ENCODE data around the gene NR5A1.

The NR5A1 gene

DNA sequence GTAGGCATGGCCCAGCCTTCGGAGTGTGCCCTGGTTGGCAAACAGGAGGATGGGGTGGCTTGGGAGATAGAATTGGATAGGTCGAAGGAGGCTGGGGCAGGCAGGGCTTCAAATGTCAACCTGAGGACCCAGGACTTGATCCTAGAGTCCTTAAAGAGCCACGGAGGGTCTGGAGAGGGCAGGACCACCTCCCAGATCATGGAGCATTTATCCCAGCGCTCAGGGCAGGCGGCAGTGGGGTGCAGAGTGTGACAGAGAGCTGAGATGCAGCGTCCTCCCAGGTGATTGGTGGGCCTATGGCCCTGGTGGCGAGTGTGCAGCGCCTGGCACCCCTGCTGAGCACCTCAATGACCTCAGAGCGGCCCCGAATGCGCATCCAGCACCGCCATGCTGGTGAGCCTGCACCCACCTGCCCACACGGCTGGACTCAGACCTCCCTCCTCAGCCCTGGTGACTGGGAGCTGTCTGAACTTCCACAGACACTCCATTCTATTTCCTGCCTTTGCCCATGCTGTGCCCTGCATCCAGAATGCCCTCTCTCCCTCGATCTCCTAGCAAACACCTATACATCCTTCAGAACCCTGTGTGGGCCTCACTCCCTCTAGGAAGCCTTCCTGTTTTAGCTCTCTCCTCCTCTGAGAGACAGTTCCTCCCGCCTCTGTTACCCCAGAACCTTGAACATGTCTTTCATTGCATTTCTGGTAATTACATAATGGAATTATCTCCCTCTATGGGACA, 50.7 kb downstream of the NR5A1 start:
- no peak for DNase-seq

DNA sequence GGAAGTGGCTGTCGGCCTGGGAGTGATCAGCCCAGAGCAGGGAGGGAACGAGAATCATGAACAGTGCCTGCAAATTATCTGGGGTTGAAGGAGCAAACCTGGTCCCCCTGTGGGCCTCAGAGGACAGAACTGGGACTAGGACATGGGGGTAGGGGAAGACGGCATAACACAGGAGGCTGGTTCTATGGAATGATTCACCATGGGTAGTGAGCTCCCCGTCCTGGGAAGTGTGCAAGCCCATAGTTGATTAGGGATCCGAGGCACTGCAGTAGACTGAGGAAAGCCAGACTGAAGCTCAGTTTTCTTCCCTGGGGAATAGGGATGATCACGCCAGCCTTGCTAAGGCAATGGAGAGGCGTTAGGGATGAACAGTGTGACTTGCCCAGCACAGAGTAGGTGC, 51.4 kb downstream of the NR5A1 start:
- no peak for DNase-seq

DNA sequence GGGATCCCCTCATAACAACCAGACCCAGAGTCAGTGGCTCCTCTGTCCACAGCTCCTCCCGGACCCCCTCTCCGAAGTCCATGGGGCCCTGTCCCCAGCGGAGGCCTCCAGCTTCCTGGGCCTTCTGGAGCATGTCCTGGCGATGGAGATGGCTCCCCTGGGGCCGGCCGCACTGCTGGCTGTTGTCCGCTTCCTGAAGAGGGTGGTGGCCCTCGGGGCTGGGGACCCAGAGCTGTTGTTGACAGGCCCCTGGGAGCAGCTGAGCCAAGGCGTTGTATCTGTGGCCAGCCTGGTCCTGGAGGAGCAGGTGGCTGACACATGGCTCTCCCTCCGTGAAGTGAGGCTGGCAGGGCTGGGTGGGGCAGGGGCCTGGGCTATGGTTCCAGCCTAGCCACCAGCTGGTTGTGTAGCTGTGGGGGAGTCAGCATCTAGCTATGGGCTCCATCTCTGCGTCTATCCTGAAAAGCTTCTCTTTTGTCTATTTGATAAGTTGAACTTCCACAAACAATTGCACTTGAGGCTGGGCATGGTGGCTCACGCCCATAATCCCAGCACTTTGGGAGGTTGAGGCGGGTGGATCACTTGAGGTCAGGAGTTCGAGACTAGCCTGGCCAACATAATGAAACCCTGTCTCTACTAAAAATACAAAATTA, 52.3 kb downstream of the NR5A1 start:
- no peak for DNase-seq

DNA sequence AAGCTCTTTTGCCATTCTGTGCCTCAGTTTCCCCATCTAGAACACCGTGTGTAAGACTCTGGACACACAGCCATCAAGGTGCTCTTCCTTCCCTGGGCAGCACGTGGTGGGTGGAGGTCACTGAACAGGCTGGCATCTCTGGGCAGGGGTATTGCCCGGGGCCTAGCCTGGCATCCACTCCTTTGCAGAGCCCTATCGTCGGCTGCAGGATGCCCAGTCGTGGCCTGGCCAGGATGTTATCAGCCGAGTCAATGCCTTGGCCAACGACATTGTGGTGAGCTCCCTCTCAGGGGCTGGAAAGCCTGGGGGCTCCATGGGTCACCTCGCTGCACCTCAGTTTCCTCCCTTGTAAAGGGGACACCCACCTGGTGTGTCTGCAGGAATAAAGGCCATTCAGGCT, 52.9 kb downstream of the NR5A1 start:
- no peak for DNase-seq

DNA sequence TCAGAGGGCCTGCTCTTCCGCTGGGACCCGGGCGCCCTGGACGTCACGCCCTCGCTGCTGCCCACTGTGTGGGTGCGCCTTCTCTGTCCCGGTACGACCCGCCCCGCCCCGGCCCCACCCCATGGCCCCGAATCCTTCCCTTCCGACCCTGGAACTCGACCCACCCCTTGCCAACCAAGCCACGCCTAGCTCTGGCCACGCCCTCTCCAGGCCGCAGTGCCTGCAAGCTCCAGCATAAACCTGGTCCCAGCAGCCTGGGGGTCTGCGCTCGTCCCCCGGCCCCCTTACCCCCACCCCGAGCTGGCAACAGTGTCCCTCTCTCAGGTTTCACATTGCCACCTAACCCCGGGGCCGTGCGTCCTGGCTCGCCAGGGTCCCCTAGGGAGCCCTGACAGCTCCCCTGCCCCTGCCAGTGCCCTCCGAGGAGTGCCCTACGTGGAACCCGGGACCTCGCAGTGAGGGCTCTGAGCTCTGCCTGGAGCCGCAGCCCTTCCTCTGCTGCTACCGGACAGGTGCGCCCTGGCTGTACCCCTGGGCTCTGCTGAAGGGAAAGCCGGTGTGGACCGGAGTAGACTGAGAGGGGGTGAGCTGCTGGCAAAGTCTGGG, 53.5 kb downstream of the NR5A1 start:
- DNase-seq, result no peak

DNA sequence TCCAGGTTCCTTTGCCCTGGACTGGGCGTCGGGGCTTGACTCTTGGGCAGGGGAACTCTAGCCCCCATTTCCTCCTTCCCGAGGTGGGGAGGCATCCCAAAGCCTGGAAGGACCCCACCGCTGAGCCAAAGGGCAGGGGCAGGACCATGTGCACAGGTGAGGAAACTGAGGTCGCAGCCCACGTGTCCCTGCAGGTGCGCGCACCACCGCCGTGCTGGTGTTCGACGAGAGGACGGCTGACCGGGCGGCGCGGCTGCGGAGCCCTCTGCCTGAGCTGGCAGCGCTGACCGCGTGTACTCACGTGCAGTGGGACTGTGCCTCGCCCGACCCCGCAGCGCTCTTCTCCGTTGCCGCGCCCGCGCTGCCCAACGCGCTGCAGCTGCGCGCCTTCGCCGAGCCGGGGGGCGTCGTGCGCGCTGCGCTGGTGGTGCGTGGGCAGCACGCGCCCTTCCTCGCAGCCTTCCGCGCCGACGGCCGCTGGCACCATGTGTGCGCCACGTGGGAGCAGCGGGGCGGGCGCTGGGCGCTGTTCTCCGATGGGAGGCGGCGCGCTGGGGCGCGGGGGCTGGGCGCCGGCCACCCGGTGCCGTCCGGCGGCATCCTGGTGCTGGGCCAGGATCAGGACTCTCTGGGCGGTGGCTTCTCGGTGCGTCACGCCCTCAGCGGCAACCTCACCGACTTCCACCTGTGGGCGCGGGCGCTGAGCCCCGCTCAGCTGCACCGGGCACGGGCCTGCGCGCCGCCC, 54.2 kb downstream of the NR5A1 start:
- no peak for DNase-seq

DNA sequence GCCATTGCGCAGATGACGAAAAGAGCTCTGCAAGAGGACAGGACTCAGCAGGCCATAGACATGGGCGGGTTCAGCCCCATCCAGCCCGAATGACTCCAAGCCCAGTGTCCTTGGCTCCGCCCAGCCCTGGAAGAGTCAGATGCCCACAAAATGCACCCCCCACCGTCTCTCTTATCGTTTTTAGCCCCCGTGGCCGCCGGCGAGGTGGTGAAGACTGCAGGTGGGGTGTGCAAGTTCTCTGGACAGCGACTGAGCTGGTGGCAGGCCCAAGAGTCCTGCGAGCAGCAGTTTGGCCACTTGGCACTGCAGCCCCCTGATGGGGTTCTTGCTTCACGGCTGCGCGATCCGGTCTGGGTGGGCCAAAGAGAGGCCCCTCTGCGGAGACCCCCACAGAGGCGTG, 54.9 kb downstream of the NR5A1 start:
- DNase-seq, result no peak

DNA sequence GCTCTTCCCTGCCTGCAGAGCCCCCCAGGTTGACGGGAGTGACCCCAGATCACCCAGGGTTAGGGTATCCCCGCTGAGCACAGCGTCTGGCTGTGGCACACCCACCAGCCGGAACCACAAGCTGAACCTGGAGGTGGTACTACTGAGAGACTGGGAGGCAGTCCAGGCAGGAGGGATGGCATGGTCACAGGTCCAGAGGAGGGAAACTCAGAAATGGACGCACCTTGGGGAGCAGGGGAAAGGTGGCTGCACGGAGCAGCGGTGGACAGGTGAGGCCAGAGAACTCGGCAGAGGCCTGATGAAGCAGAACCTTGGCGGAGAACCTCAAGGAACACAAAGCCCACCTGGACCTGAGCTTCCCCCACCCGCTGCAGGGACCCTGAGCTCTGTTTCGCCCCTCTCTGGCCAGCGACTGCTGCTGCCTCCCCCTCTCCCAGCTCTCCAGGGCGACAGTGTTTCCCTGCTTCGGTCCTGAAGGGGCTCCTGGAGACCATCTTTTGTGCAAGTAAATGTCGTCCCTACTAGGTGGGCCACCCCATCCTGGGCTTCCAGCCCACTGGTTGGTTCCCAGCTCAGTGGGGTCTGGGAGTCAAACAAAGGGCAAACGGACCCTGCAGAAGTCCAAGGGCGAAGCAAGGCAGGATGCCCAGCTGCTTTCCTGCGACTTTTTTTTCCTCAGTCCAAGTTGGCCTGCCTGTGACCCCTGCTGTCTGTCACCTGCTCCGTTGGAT, 56.1 kb downstream of the NR5A1 start:
- DNase-seq, result no peak

DNA sequence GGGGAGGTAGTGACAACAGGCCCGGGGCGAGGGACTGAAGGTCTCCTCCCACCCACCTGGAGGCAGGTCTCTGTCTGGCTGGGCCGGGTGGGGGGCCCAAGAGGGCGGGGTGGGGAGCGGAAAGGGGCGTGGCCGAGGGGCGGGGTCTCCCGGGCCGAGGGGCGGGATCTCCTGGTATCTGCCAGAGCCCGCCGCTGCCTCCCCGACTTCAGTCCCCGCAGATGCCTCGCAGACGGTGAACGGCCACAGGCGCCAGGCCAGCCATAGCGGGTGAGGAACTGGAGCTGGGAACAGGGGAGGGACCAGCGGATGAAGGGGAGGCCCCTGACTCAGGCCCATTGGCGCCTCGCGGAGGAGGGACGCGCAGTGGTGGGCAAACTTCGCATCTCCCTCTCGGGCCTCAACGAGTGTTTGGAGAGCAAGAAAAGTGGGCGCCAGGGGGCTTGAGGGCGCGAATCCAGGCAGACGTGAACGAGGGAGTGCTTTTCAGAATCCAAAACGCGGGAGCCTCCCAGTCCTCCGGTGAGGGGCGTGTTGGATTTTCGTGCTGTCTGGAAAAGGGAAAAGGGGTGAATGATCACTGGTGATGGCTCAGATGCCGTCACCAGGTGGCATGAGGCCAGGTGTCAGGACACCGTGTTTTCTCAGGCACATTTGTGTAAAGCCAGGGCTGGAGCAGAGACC, 56.8 kb downstream of the NR5A1 start, which contains the start of gene ADGRD2:
ADGRD2 (plus strand) TSS at position 211 of the 684 bp plus-strand sequence. CDS start 1,216 bp downstream, outside the sequence.
- DNase-seq, result no peak

DNA sequence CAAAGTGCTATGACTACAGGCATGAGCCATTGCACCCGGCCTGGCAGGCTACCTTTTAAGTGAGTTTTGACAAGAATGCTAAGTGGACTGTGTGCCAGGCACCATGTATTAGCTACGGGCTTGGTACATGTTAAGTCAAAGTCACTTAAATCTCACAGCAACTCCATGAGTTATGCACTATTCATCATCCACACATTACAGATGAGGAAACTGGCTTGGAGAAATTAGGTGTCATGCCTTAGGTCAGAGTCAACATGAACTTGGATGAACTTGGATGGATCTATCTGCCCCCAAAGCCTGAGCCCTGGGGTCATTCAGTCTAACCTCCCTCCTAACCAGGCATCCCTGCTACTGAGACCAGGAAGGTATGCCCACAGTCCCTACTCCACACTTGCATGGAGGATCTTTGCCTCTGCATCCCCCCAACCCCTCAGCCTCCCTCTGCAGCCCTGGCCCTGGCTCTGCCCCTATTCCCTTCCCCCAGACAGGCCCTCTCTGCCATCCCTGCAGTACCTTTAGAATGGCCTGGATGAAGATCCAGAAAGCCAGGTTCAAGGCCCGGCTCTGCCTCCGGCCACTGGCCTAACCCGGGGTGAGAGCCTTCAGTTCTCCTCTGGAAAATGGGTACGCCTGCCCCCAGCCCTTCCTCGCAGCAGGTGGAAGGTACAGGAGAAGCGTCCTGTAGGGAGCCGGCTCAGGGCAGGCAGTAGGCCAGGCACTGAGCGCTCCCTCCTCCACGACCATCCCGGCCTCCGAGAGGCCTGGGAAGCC, 57.6 kb downstream of the NR5A1 start:
- DNase-seq, result no peak

DNA sequence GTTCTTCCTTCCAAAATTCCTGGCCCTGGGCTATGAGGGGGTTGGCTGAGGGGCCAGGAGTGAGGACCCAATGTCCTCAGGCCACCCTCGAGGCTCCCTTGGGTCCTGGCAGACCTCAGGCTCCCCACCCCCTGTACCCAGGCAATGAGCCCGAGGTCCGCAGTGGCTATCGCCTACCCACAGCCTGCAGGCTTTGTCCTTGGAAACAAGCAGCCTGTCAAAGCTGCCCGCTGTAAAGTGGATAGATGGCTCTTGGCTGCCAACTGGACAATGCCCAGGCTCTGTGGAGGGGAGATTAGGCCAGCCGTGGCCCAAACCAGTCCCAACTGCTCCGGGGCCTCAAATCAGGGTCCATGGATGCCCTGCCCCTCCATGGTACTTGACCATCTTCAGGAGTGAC, 59.2 kb downstream of the NR5A1 start:
- DNase-seq, result no peak

DNA sequence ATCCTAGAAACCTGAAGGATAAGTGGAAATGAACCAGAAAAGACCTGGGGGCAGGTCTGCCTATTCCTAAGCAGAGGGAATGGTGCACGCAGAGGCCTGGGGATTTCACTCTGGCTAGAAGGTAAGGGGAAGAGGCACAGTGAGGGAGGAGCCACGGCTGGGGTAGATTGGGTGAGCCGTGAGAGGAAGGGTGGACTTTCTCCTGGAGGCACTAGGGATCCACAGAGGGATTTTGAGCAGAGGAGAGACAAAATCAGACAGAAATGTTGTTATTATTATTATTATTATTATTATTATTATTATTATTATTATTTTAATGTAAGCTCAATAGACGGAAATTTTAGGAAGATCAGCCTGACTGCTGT, 59.9 kb downstream of the NR5A1 start:
- no peak for DNase-seq

DNA sequence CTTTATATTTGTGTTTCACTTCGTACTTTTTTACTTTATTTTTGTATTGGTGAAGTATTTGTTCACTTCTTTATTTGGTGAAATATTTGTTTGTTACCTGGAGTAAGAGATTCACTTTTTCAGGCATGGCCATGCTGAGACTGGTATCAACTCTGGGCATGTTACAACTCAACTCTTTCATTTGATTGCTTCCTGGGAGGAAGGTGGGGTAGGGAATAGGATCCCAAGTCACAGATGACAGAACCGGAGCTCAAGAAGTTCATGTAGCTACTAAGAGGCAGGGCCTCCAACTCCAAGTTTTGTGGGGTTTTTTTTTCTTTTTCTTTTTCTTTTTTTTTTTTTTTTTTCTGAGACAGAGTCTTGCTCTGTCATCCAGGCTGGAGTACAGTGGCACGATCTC, 63.0 kb downstream of the NR5A1 start:
- DNase-seq, result no peak

DNA sequence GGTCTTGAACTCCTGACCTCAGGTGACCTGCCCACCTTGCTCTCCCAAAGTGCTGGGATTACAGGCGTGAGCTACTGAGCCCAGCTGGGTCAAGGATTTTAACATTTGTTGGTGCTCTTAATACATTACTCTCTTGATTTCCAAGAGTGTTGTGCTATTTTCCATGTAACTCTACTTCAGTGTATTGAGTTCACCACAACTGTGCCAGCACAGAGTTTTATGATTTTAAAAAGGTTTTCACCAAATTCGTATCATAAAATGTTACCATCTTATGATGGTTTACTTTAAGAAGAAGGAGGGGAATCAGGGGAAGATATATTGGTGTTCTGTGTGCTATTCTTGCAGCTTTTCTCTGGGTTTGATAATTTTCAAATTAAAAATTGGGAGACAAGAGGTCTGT, 63.6 kb downstream of the NR5A1 start:
- no peak for DNase-seq

DNA sequence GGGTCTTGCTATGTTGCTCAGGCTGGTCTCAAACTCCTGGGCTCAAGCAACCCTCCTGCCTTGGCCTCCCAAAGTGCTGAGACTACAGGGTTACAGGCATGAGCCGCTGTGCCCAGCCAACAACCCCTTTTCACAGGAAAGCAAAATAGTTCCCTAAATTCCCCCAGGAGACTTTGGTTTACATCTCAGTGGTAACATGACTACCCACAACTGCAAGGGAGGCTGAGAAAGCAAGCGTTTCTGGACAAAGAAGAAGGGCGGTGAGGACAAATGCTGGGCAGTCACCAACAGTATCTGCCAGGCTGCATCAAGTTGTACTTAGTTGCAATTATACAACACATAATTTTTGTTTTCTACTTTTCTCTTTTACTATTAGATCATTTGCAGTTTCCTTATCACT, 64.4 kb downstream of the NR5A1 start:
- DNase-seq, result no peak

DNA sequence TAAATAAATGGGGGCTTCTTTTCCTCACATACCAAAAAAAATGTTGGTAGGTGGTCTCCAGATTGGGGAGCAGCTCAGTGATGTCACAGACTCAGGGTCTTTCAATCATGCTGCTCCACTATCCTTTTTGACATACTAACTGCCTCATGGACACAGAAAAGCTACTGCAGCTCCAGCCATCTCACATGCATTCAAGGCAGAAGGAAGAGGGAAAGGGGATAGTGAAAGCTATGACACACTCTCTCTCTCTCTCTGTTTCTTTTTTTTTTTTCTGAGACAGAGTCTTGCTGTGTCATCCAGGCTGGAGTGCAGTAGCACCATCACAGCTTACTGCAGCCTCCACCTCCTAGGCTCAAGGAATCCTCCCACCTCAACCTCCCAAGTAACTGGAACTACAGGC, 64.8 kb downstream of the NR5A1 start:
- no peak for DNase-seq

DNA sequence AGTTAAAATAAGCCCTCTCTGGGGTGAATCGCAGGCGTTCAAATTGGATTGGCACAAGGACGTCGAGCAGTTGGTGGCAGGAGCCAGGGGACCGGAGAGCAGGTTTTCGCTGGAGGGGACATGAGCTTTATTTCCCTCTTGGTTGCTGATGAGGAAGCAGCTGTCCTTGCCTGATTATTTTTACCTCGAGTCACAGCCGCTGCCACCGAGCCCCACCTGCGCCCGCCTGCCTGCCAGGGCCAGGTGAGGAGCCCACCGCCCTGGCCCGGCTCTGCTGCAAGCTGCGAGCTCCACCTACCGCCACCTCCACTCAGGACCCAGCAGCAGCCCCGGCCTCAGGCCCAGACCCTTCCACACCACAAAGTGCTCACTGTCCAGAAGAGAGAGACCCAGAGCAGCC, 65.9 kb downstream of the NR5A1 start:
- DNase-seq, result no peak

DNA sequence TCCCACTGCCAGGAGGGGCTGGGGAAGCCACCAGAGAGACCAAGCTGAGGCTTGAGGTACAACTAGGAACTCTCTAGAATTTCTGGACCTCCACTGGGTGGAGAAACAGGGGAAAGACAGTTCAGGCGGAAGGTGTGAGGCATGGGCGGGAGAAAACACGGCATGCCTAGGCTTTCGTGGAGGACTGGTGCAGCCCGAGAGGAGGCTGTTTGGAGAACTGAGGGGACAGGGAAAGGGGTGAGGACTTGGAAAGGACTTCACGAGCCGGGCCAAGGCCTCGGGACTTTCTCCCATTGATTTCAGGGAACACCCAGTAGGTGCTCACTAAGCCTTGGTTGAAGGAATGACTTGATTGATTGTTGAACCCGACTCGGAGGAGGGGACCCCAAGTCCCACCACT, 66.4 kb downstream of the NR5A1 start:
- DNase-seq, result no peak

DNA sequence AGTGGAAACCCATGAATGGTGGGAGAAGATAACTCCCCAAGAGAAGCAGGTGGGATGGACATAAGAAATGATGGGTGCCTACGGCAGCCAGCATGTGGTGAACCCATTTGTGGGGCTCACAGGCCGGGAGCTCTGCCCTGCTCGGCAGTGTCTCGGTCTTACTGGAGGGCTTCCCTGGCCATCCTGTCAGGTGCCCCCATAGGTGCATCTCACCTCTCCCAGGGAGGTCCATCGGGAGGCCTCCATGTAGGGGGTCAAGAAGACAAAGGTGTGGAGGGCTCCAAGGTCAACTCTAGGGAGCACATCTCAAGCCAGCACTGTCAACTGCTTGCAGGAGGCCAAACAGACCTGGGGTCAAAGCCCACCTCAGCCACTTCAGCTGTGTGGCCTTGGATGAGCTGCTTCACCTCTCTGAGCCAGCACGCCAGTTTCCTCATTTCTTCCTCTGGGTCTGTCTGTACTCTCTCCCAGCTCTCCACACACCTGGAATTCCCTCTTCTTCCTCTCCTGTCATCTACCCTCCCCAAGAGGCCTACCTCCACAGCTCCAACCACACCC, 67.4 kb downstream of the NR5A1 start:
- DNase-seq, result no peak

DNA sequence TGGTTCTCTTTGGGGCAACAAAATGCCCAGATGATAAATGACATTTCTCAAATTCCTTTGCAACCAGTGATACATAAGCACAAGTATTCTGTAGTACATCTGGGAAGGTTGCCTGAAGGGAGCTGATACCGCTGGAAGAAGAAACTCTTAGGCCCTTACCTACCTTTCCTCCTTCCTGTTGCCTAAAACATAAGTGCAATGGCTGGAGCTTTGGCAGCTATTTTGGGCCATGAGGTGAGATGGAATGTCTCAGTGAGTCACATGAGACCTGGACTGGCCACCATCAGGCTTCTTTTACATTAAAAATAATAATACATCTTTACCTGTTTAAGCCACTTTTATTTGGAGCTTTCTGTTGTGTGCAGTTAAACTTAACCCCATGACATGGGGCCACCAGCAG, 68.1 kb downstream of the NR5A1 start:
- DNase-seq, result no peak

DNA sequence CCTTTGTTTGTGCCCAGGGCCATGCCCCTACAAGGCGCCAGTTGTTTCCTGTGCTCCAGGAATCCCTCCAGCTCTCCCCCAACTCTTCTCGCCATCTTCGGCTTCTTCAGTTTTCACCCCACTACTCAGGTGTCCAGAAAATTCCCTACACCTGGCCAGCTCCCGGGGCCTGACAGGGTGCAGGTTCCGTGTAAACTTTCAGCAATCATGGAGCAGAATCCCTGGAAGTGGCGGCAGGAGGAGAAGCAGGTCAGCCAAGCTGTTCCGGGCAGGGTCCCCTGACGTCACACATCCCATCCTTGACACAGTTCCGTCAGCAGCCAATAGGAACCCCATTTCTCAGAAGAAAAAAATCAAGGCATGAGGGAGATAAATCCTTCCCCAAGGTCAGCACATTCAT, 69.1 kb downstream of the NR5A1 start:
- DNase-seq, result no peak
